Hippocampal formation (tissue), 2 donors: ENCODE data around the gene PRDM16.

Experiments used
- DNase-seq, 2 donors: peaks; one replicate each; lab custom pipeline; 2025; lab: John Stamatoyannopoulos, UW

Gene PRDM16

DNA sequence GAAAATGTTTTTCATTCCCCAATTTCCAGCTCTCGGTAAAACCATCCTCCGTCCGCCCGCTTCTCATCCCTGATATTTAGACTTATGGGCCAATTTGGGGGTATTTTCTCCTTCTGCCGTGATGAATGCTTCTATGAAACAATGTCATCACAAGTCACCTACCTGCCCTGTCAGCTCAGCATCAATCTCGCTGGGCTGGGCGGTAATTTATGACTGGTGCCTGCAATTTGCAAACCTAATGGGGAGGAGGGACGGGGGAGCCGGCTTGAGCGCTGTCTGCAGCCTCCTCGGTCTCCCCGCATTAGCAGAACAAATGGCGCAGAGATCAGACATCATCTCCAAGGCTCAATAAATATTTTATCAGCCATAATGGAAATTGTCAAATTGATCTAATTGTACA lies 72.1 kb downstream of the PRDM16 start:
- DNase-seq, result no peak

DNA sequence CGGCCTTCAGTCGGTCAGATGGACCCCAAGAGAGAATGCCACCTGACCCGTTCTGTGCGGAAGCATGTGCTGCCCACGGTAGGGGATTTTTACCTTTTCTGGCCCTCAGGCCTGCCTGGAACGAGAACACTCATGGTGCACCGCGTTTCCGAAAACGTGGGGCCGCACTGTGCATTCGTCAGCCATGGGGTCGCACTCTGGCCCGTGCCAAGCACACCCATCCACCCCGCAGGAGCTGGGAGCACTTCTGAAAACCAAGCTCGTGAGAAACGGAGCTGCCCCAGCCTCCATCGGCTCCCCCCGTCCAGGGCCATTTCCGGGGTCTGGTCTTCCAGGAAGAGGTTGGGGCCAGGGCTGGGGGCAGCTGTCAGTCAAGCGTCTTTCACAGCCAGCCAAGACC lies 72.8 kb downstream of the PRDM16 start:
- no peak for DNase-seq

DNA sequence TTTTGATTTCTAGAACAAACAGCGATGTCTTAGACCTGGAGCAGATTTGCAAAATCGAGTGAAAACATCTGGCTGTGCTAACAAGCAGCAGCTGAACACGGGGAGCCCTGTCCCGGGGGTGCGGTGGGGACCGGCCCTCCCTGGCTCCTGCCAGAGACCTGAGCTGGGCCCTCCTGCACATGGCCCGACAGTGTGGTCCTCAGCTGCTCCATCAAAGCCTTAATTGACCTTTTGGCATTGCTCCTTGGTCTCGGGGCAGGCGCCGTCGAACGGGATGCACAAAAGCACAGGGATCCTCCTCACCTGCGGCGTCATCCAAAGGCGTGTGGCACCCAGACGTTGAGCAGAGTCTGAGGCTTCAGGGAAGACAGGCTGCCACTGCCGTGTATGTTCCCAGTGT lies 73.2 kb downstream of the PRDM16 start:
- no peak for DNase-seq

GRCh38 chr1:3142751-3143150 lies 73.7 kb downstream of the PRDM16 start:
- no peak for DNase-seq

DNA sequence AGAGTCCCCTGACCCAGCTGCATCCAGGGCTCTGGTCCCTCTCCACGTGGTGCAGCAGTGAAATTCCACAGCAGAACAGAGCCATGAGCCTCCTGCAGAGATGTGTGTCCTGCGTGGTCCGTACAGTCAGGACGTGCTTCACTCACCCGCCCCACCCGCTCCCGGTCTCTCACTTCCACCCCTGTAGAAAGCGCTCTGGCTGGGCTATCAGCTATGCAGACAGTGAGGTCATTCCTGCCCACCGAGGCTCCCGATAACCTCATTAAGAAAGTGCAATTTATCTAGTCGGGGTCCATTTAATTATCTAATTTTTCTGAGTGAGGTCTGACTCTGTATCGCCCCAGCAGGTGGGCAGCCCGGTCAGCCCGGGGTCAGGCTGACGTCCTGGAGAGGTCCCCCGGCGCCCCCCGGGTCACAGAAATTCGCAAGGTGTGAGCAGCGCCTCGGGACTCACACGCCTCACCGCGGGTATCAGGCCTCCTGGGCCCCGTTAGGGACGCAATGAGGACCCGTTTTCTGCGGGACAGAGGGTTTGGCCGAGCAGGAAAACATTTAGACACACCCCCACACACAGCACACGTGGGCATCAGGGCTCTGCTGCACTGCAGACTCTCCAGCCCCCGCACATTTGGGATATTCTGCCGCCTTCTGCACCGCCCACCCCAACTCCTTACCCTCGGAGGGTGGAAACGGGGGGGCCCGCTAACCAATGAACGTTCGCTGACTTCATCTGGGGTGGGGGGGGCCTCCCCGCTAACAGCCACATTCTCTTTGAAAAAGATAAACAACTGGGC lies 76.7 kb downstream of the PRDM16 start:
- DNase-seq, result no peak

DNA sequence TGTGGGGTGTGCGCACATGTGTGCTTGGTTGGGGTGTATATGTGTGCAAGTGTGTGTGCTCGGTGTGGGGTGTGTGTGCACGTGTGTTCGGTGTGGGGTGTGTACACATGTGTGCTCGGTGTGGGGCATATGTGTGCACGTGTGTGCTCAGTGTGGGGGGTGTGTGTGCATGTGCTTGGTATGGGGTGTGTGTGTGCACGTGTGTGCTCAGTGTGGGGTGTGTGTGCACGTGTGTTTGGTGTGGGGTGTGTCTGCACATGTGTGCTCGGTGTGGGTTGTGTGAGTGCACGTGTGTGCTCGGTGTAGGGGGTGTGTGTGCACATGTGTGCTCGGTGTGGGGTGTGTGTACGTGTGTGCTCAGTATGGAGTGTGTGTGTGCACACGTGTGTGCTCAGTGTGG lies 77.5 kb downstream of the PRDM16 start:
- DNase-seq, result no peak

DNA sequence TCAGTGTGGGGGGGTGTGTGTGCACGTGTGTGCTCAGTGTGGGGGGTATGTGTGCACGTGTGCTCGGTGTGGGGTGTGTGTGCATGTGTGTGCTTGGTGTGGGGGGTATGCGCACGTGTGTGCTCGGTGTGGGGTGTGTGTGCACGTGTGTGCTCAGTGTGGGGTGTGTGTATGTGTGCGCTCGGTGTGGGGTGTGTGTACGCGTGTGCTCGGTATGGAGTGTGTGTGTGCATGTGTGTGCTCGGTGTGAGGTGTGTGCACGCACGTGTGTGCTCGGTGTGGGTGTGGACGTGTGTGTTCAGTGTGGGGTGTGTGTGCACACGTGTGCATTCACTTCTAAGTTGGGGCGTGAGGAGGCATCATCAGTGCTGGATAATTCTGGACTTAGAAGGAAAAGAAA lies 77.9 kb downstream of the PRDM16 start:
- no peak for DNase-seq

GRCh38 chr1:3148171-3148570 lies 79.2 kb downstream of the PRDM16 start:
- no peak for DNase-seq

DNA sequence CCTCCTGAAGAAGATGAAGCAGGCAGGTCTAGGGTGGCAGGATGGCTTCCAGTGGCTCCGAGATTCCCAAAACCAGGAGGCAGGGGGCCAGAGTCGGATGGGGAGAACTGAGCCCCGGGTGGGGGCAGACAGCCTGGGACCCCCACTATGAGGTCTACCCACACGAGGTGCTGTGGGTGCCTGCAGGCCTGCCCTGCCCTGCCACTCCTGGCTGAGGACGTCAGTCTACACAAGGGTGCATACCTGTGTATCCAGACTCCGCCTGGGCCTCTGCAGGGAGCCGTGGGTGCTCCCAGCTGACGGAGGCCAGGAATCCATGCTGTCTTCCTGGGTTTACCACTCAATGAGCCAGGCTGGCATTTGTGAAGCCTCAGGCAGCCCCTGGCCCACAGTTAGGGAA lies 80.3 kb downstream of the PRDM16 start:
- no peak for DNase-seq

- no peak for DNase-seq
Measured at GRCh38 chr1:3151456-3151855, 82.5 kb downstream of the PRDM16 start.

DNA sequence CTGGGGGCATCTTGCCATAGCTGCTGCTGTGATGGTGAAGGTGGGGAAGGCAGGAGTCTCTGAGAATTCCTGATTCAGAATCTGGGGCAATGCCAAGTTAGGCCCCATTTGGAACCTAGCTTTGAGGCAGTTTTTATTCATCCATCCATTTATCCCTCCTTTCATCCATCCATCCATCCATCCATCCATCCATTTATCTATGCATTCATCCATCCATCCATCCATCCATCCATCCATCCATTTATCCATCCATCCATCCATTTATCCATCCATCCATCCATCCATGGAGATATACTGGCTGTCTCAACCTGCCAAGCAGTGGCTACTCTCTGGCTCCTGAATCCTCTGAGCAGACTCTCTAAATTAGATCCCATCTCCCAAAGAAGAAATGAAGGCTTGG lies 83.1 kb downstream of the PRDM16 start:
- no peak for DNase-seq

GRCh38 chr1:3153197-3153596 lies 84.2 kb downstream of the PRDM16 start:
- DNase-seq, result no peak

- no peak for DNase-seq
Measured at GRCh38 chr1:3153902-3154795, 85.1 kb downstream of the PRDM16 start.

DNA sequence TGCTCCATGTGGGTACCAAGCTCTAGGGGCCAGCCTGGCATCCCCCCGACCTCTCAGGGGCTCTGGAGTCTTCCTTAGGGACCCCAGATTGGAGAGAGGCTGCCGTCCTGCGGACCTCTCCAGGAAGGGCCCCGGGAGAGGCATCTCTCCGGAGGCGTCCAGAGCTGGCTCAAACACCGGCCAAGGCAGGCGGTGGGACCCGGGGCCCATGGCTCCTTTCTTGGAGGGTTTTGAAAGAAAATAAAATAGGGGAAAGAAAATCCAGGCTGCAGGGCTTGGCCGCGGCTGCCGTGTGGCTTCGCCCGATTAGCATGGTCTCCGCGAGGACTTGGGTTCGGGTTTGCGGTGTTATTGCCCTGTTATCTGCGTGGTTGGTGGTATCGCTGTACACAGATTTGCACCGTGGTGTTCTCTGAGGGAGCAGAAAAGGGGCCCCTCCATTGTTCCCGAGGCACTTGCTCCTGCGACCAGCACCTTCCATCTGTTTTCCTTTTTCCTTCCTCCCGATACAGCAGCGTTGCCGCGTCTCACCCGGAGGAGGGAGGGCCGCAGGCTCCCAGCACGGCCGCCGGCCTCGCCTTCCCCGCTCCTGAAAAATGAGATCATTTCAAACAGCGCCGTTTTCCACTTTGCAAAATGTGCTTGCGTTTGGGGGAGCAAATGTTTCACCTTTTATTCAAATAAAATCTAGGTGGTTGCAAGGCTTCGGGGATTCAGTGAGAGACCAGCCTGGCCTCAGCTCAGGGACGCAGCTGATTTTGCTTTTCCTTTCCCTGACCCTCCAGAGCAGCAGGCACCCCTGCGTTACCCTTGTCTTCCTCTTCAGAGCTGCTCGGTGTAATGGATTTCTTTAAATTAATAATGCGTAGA lies 86.3 kb downstream of the PRDM16 start:
- no peak for DNase-seq

DNA sequence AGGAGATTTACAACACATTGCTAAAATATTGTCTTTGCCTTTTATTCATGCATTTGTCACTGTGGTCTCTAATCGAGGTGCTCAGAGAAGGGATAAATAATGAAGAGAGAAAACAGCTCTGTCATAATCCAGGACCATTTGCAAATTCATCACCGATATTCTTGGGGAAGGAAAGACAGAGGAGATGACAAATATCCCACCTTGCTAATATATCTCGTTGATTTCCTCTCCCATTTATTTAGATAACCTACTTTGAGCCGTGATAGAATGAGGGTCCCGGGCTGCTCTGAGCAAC lies 86.9 kb downstream of the PRDM16 start:
- DNase-seq, result no peak

DNA sequence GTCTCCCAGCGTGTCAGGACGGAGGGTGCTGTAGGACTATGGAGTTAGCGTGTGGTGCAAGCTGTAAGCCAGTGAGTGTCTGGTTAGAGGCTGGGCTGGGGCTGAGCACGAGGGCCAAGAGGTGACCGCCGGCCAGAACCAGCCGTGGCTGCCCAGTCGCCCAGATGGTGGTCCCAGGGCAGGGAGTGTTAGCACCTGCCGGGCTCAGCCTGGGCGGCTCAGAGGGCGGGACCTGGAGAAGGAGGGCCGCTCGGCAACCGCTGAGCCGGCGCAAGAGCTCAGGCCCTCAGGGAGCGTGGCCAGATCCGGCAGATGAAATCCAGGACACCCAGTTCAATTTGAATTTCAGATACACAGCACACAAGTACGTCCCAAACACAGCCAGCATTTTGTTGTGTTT lies 87.9 kb downstream of the PRDM16 start:
- no peak for DNase-seq

- no peak for DNase-seq
Measured at GRCh38 chr1:3158347-3158746, 89.3 kb downstream of the PRDM16 start.

GRCh38 chr1:3159121-3159520 lies 90.1 kb downstream of the PRDM16 start:
- no peak for DNase-seq

- DNase-seq, result no peak
Measured at GRCh38 chr1:3159996-3160395, 91.0 kb downstream of the PRDM16 start.

- DNase-seq, result no peak
Measured at GRCh38 chr1:3160647-3161145, 91.7 kb downstream of the PRDM16 start.

DNA sequence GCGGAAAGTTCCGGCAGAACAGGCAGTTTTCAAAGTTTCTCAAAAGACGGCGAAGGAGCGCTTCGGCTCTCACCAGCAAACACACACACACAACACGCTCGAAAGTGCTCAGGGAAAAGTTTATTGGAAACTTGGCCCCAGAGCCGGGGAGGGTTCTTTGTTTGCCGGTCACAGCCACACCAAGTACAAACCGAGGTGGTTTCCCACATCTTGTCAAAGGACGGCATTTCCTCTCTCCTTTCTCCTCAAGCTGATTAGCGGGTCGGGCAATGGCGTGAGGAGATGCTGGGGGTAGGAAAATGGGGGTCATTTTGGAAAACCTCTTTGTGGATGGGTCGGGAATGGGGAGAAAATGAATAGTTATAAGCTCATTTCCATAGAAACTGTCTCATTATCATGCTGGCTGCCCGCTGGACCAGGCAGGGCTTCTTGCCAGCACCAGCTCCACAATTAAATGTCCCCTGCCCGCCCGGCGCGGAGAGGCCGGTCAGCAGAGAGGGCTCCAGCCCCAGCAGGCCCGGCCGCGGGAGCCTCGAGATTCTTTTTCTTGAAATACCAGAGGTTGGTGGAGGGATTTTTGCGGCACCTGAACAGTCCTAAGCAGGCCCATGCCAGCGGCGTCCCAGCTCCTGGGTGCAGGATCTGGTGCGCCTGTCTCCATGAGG lies 92.3 kb downstream of the PRDM16 start:
- peak; percentile 33 to 54 for DNase-seq
